ENCODE results near the gene DTNA. TPM values are rescaled to one million over a fixed set of nuclear protein-coding genes. Genes with fewer than 3 reads are reported as not detected.
"Not testable (repeated sequence)": the region's sequence is repeated elsewhere in the genome, so short reads cannot be mapped to it uniquely, and the experiment has no call there.

The DTNA gene
- polyA plus RNA-seq, 1 donor: 12.3 TPM

DNA sequence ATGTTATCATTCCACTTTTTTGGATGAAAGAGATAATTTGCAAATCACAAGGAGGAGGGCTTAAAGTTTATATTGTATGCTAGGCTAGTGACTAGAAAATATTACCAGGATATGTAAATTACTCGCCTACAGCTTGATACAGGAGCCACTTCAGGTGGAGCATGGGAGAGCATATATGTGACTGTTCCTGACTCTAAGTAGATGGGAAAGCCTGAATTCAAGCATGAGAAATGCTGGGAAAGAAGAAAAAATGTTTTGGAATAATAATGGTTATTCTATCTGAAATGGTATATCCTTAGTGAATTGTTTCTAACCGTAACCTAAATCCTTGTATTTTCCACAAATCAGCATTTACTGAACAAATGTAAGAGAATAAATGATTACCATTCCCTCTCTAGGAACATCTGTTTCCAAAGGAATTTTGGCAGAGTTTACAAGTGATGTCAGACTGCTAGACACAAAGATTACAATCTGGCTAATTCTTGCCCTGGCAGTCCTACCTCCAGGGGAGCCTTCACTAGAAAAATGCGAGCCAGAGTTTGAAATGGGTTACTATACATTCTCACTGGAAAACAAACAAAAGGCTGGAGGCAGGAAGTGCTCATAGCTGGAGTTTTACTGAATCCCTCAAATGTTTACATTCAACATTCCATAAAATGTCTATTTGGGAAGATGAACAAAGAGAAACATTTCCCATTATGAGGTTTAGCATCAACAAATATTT lies 201.7 kb downstream of the DTNA start:
- Histone ChIP-seq H3K9me3 (ENCODE audit: control insufficient read depth, low read depth, low read length) (no peaks in the 10 kb centered on the region), H3K36me3 (ENCODE audit: control insufficient read depth, insufficient read depth, low read length) (no peaks in the 10 kb centered on the region), H3K4me1 (ENCODE audit: control insufficient read depth, insufficient read depth, low read length) (peaks cover 6% of the 10 kb centered on the region), H3K27ac (ENCODE audit: low read length) (no peak overlapping the region), H3K27me3 (ENCODE audit: control insufficient read depth, insufficient read depth, low read length) (no peaks in the 10 kb centered on the region), H3K4me3 (ENCODE audit: low read length) (no peak overlapping the region)
- WGBS (ENCODE audit: insufficient coverage, low lambda C conversion rate): no CpG with 5 or more reads among the region's 3 CpGs
- DNase-seq: peak in 1 of 2 donors; percentile 9

DNA sequence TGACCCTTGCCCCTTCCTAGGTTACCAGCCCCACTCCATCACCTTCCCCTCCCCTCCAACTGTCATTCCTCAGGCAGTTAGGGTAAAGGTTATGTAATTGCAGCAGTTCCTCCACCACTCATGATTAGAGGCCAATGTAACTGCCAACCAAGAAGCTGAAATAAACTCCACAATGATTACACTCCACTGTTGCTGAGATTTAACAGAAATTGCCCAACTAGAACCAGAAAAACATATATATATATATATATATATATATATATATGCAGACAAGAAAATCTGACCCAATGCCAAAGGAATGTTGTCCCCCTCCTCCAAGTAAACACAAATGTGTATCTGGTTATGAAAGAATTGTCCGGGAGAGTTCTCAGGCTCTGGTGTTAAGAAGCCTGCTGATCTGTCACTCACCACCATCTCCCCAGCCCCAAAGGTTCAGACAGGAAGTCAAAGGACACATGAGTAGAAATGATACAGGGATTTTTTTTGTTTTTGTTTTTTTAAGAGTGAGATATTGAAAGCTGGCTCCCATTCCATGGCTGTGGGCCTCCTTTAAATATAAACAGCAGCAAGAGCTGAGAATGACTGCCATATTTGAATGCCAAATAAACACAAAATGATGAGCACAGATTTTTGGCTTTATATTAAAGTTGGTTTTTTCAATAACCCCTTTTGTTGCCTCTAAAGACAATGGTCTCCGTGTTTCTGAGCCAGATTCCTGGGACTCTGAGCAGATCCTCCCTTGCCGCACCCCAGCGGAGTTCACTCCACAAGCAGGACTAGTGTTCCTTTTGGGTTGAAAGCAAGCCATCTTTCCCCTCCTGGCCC lies 204.0 kb downstream of the DTNA start:
- Histone ChIP-seq H3K4me1 (ENCODE audit: control insufficient read depth, insufficient read depth, low read length) (peaks cover 6% of the 10 kb centered on the region), H3K9me3 (ENCODE audit: control insufficient read depth, low read depth, low read length) (no peaks in the 10 kb centered on the region), H3K36me3 (ENCODE audit: control insufficient read depth, insufficient read depth, low read length) (no peaks in the 10 kb centered on the region), H3K27ac (ENCODE audit: low read length) (peak overlapping the region; percentile 70), H3K4me3 (ENCODE audit: low read length) (no peak overlapping the region), H3K27me3 (ENCODE audit: control insufficient read depth, insufficient read depth, low read length) (no peaks in the 10 kb centered on the region)
- WGBS (ENCODE audit: insufficient coverage, low lambda C conversion rate): 57% methylated on average over 1 of the region's 4 CpGs
- DNase-seq: peak; percentile 66 to 80

DNA sequence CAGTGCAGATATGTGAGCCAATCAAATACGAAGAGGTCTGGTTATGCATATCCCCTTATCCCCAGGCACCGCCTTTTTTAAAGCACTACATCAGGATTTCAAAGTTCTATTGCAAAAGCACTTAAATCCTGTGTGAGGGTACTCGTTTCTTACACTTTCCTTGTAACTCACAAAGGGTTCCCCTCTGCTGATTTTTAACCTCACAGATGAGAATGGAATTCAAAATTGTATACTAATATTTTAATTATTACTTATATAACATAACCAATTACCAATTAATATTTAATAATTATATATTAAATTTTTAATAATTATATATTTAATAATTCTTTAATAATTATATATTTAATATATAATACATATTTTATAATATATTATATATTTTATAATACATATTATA lies 204.9 kb downstream of the DTNA start:
- Histone ChIP-seq H3K27ac (ENCODE audit: low read length) (no peak overlapping the region), H3K36me3 (ENCODE audit: control insufficient read depth, insufficient read depth, low read length) (no peaks in the 10 kb centered on the region), H3K4me1 (ENCODE audit: control insufficient read depth, insufficient read depth, low read length) (peaks cover 6% of the 10 kb centered on the region), H3K9me3 (ENCODE audit: control insufficient read depth, low read depth, low read length) (no peaks in the 10 kb centered on the region), H3K27me3 (ENCODE audit: control insufficient read depth, insufficient read depth, low read length) (no peaks in the 10 kb centered on the region), H3K4me3 (ENCODE audit: low read length) (no peak overlapping the region)
- WGBS (ENCODE audit: insufficient coverage, low lambda C conversion rate): 43% methylated on average over 1 of the region's 3 CpGs
- DNase-seq: no peak

DNA sequence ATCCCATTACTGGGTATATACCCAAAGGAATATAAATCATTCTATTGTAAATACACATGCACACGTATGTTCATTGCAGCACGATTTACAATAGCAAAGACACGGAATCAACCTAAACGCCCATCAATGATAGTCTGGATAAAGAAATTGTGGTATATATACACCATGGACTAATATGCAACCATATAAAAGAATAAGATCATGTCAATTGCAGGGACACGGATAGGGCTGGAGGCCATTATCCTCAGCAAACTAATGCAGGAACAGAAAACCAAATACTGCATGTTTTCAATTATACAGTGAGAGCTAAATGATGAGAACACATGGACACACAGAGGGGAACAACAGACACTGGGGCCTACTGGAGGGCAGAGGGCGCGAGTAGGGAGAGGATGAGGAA lies 206.4 kb downstream of the DTNA start:
- WGBS (ENCODE audit: insufficient coverage, low lambda C conversion rate): 100% methylated on average over 1 of the region's 7 CpGs
- not testable (repeated sequence) for DNase-seq; H3K9me3 ChIP-seq (ENCODE audit: control insufficient read depth, low read depth, low read length); H3K27ac ChIP-seq (ENCODE audit: low read length); H3K4me1 ChIP-seq (ENCODE audit: control insufficient read depth, insufficient read depth, low read length); H3K4me3 ChIP-seq (ENCODE audit: low read length); H3K36me3 ChIP-seq (ENCODE audit: control insufficient read depth, insufficient read depth, low read length); H3K27me3 ChIP-seq (ENCODE audit: control insufficient read depth, insufficient read depth, low read length)

DNA sequence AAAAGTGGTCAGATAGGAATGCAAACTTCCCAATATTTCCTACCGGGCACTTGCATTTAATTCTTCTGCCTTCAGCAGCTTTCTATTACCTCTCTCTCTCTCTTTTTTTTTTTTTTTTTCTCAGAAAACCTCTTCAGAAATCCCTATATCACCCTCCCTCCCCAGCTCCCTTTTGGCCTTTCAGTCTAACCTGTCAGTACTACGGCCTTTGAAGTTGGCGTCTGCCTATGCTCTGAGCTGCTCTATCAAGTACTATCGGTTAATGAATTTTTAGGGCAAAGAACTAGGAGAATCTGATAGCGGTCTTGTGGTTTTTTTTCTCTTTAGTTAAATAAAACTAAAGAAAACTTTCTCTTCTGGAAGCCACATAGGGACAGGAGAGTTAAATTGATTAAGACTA lies 208.8 kb downstream of the DTNA start:
- Histone ChIP-seq H3K27ac (ENCODE audit: low read length) (no peak overlapping the region), H3K36me3 (ENCODE audit: control insufficient read depth, insufficient read depth, low read length) (no peaks in the 10 kb centered on the region), H3K4me1 (ENCODE audit: control insufficient read depth, insufficient read depth, low read length) (peaks cover 6% of the 10 kb centered on the region), H3K9me3 (ENCODE audit: control insufficient read depth, low read depth, low read length) (no peaks in the 10 kb centered on the region), H3K27me3 (ENCODE audit: control insufficient read depth, insufficient read depth, low read length) (no peaks in the 10 kb centered on the region), H3K4me3 (ENCODE audit: low read length) (no peak overlapping the region)
- DNase-seq: no peak
- WGBS (ENCODE audit: insufficient coverage, low lambda C conversion rate): 36% methylated on average over 4 of the region's 5 CpGs

DNA sequence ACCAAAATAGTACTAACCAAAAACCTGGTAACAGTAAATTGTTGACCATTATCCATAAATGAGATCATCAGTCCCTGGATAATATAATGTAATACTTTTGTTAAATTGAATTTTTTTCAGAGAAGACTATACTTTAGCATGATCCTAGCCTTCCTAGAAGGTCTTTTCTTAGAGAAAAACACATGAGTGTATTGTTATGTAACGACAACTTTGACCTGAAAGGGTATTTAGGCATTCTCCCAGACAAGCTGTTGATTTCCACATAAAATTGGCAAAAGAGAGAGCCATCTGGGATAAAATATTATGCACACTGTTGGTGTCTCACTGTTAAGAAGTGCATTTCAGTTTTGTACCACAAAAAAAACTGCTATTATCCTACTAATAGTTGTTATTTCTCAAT lies 211.1 kb downstream of the DTNA start:
- no peaks in the 10 kb centered on the region for H3K9me3 ChIP-seq (ENCODE audit: control insufficient read depth, low read depth, low read length)
- H3K27me3 ChIP-seq (ENCODE audit: control insufficient read depth, insufficient read depth, low read length): no peaks in the 10 kb centered on the region
- no peaks in the 10 kb centered on the region for H3K36me3 ChIP-seq (ENCODE audit: control insufficient read depth, insufficient read depth, low read length)
- no peaks in the 10 kb centered on the region for H3K4me1 ChIP-seq (ENCODE audit: control insufficient read depth, insufficient read depth, low read length)
- no peak overlapping the region for H3K27ac ChIP-seq (ENCODE audit: low read length)
- WGBS (ENCODE audit: insufficient coverage, low lambda C conversion rate): no CpG with 5 or more reads among the region's 1 CpG
- no peak overlapping the region for H3K4me3 ChIP-seq (ENCODE audit: low read length)
- DNase-seq: no peak

DNA sequence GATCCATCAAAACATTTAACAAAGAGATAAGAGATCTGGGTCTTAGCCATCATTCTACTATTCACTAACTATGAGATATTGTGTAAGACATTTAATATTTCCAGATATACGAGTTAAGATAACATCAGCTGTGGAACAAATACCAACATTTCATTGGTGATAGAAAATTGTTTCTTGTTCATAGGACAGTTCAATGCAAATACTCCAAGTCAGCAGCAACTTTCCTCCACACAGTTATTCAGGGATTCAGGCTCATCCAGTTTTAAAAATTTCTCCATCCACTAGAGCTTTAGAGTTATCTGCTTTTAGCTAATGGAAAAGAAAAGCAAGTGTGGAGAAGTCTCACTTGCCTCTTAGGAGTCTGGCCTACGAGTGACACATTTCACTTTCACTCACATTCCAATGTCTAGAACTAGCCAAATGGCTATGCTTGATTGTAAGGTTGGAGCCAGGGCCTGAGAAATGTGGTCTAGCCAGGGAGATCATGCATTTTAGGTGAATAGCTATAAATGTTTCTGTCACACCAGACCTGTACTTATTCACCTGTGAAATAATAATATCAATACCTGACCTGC lies 211.8 kb downstream of the DTNA start:
- H3K27me3 ChIP-seq (ENCODE audit: control insufficient read depth, insufficient read depth, low read length): no peaks in the 10 kb centered on the region
- H3K4me3 ChIP-seq (ENCODE audit: low read length): no peak overlapping the region
- no peaks in the 10 kb centered on the region for H3K36me3 ChIP-seq (ENCODE audit: control insufficient read depth, insufficient read depth, low read length)
- no CpG with 5 or more reads among the region's 2 CpGs for WGBS (ENCODE audit: insufficient coverage, low lambda C conversion rate)
- no peaks in the 10 kb centered on the region for H3K9me3 ChIP-seq (ENCODE audit: control insufficient read depth, low read depth, low read length)
- H3K4me1 ChIP-seq (ENCODE audit: control insufficient read depth, insufficient read depth, low read length): no peaks in the 10 kb centered on the region
- no peak overlapping the region for H3K27ac ChIP-seq (ENCODE audit: low read length)
- DNase-seq: no peak

DNA sequence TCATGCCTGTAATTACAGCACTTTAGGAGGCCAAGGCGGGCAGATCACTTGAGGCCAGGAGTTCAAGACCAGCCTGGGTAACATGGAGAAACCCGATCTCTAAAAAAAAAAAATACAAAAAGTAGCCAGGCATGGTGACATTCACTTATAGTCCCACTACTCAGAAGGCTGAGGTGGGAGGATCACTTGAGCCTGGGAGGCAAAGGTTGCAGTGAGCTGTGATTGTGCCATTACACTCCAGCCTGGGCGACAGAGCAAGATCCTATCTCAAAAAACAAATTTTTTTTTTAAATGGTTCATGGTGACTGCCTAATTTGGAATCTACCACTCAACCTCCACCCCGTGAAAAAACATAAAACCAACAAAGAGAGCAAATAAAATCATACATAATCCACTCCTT lies 212.5 kb downstream of the DTNA start:
- H3K9me3 ChIP-seq (ENCODE audit: control insufficient read depth, low read depth, low read length); H3K27ac ChIP-seq (ENCODE audit: low read length); H3K36me3 ChIP-seq (ENCODE audit: control insufficient read depth, insufficient read depth, low read length); H3K4me3 ChIP-seq (ENCODE audit: low read length); H3K27me3 ChIP-seq (ENCODE audit: control insufficient read depth, insufficient read depth, low read length); DNase-seq; H3K4me1 ChIP-seq (ENCODE audit: control insufficient read depth, insufficient read depth, low read length): not testable (repeated sequence)
- WGBS (ENCODE audit: insufficient coverage, low lambda C conversion rate): 100% methylated on average over 1 of the region's 4 CpGs

DNA sequence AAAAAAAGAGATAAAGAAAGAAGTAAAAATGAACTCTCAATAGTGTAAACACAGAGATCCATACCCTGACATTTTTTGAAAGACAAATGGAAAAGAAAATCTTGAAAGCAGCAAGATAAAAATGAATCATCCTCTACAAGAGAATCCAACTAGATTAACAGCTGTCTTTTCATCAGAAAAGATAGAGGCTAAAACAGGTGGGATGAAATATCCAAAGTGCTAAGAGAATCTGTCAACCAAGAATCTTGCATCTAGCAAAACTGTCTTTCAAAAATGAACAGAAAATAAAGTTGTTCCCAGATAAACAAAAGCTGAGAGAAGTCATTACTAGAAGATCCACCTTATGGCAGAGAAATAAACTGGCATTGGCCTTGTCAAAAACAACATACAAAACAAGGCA lies 213.8 kb downstream of the DTNA start:
- Histone ChIP-seq H3K4me1 (ENCODE audit: control insufficient read depth, insufficient read depth, low read length) (peaks cover 6% of the 10 kb centered on the region), H3K4me3 (ENCODE audit: low read length) (no peak overlapping the region), H3K27ac (ENCODE audit: low read length) (no peak overlapping the region), H3K27me3 (ENCODE audit: control insufficient read depth, insufficient read depth, low read length) (no peaks in the 10 kb centered on the region), H3K9me3 (ENCODE audit: control insufficient read depth, low read depth, low read length) (no peaks in the 10 kb centered on the region), H3K36me3 (ENCODE audit: control insufficient read depth, insufficient read depth, low read length) (no peaks in the 10 kb centered on the region)
- DNase-seq: no peak

DNA sequence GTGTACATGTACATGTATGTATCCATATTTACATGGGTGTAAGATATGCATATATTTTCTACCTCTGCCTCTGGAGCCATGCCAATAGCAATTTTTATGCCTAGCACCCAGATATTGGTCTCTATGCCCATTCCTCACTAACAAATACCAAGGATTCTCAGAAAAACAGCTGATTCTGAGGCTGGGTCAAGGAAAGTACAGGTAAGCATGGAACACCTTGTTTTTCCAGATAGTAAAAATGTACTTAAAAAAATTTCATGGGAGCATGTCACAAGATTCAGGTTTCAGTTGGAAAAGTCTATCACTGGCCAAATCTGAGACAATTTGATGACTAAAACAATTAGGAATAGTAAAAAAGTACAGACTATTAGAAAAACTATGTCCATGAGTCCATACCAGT lies 216.6 kb downstream of the DTNA start:
- Histone ChIP-seq H3K9me3 (ENCODE audit: control insufficient read depth, low read depth, low read length) (no peaks in the 10 kb centered on the region), H3K36me3 (ENCODE audit: control insufficient read depth, insufficient read depth, low read length) (no peaks in the 10 kb centered on the region), H3K4me1 (ENCODE audit: control insufficient read depth, insufficient read depth, low read length) (peaks cover 6% of the 10 kb centered on the region), H3K4me3 (ENCODE audit: low read length) (no peak overlapping the region), H3K27me3 (ENCODE audit: control insufficient read depth, insufficient read depth, low read length) (no peaks in the 10 kb centered on the region), H3K27ac (ENCODE audit: low read length) (no peak overlapping the region)
- DNase-seq: no peak
